Lung (tissue), 12 donors: Measurements from ENCODE around the gene SGO2. TPM values are rescaled to one million over a fixed set of nuclear protein-coding genes. Genes with fewer than 3 reads are reported as not detected.

Experiments used
- ATAC-seq: fragments of 200-7000 bp; cut with Tn5 transposase; one replicate; pipeline ENCODE4 v1.9.1; 2020; ENCODE audit warnings: moderate number of reproducible peaks; ENCODE audit not compliant: insufficient read depth, low FRiP score
- DNase-seq, 3 donors: peaks; one replicate each; pipeline ENCODE4 v3.0.0-alpha.2; 2013 to 2017
- H3K27ac ChIP-seq, 2 donors: one replicate each; pipeline ENCODE4 v1.5.1; 2013; ENCODE audit warnings: mild to moderate bottlenecking in 2 of 2, moderate library complexity in 2 of 2, control low read depth in 1 of 2, inconsistent platforms in 1 of 2, low read depth in 1 of 2, low read length in 1 of 2
- H3K27me3 ChIP-seq, 3 donors: one replicate each; pipeline ENCODE4 v1.5.1; 2013; ENCODE audit warnings: low read length in 2 of 3; ENCODE audit not compliant: control insufficient read depth in 3 of 3, insufficient read depth in 3 of 3
- H3K36me3 ChIP-seq, 4 donors: one replicate each; pipeline ENCODE4 v1.5.1; 2013; ENCODE audit warnings: low read length in 4 of 4, mild to moderate bottlenecking in 1 of 4, moderate library complexity in 1 of 4; ENCODE audit not compliant: control insufficient read depth in 4 of 4, insufficient read depth in 4 of 4
- H3K4me1 ChIP-seq, 5 donors: one replicate each; pipeline ENCODE4 v1.5.1; 2013; ENCODE audit warnings: low read length in 5 of 5, mild to moderate bottlenecking in 2 of 5, moderate library complexity in 1 of 5; ENCODE audit not compliant: control insufficient read depth in 5 of 5, insufficient read depth in 5 of 5
- H3K4me3 ChIP-seq: one replicate; pipeline ENCODE4 v1.5.1; 2013; ENCODE audit warnings: mild to moderate bottlenecking, control low read depth, moderate library complexity
- H3K9ac ChIP-seq, 2 donors: one replicate each; pipeline ENCODE4 v1.5.1; 2013; ENCODE audit warnings: low read length in 2 of 2, control low read depth in 1 of 2; ENCODE audit not compliant: insufficient read depth in 1 of 2
- H3K9me3 ChIP-seq, 4 donors: one replicate each; pipeline ENCODE4 v1.5.1; 2013; ENCODE audit warnings: low read length in 3 of 4, mild to moderate bottlenecking in 1 of 4, moderate library complexity in 1 of 4; ENCODE audit not compliant: control insufficient read depth in 4 of 4, insufficient read depth in 3 of 4
- WGBS, 2 donors: extraction: QIAGEN DNeasy Blood & Tissue Kit; methylation state at CpG; one replicate each; pipeline ENCODE4 v1.1.7; 2013; 5-methylcytosine and 5-hydroxymethylcytosine counted together
- polyA plus RNA-seq, 2 donors: library from polyadenylated mRNA; stranded (reverse); fragments of 200-250 nt; gene quantifications; one replicate each; pipeline ENCODE4 v1.2.1, GENCODE V29; 2013
- total RNA-seq, 2 donors: library from RNA; depleted of rRNA in 1 of 2; stranded (reverse); fragments of >200 nt in 1 of 2; gene quantifications; one replicate each; pipeline ENCODE4 v1.2.1, GENCODE V29; 2014 to 2021
- TF ChIP-seq, protein P1 (sequence below): IDR thresholded peaks from 2 replicates; pipeline ENCODE4 v1.5.1; 2012; ENCODE audit warnings: mild to moderate bottlenecking; ENCODE audit errors: control extremely low read depth, extremely low read depth
- donor health status: control.
- donor health status: control.
- donor health status: Bipolar disorder and iron deficiency.
- donor health status: healthy.
- donor health status: DM: yes; HTN: yes; CAD: no.

SGO2 gene
- total and polyA plus RNA-seq, 4 donors = 0.57 to 7.2 (median 2.0) TPM

- H3K36me3 ChIP-seq = peaks cover 9 to 14% (median 12%) of the 10 kb centered on the region in 4 donors
- WGBS, 2 donors = 97 to 99% methylated on average over 5 of the region's 5 CpGs
Measured at GRCh38 chr2:200502196-200502595, 23.8 kb upstream of the SGO2 start.

DNA sequence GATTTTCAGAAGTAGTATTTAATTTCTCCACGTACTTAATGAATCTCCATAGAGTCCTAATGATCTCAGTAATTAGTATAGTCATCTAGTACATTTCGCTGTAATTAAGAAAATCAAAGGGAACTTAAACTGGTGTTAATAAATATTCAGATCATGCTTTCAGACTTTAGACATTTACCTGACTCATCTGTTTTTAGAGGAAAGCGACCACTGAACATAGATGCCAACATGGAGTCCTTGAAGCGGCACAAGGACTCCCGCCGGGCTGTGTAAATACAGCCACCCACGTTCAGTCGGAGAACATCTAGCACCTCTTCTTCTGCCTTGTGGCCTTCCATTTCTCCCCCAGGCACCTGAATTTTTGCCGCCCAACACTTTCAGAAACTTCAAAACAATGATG is 19.3 kb upstream of the SGO2 start:
- 84 to 90% methylated on average over 9 of the region's 9 CpGs for WGBS, 2 donors
- ATAC-seq (no peak), DNase-seq (no peak)
- Histone ChIP-seq H3K9ac (no peak overlapping the region), H3K27ac (no peak overlapping the region), H3K27me3 (no peaks in the 10 kb centered on the region), H3K4me1 (peaks cover 0 to 16% (median 4%) of the 10 kb centered on the region in 5 donors), H3K36me3 (peaks cover 5 to 13% (median 9%) of the 10 kb centered on the region in 4 donors), H3K4me3 (no peak overlapping the region), H3K9me3 (no peaks in the 10 kb centered on the region)
- TF ChIP-seq, protein P1, sequence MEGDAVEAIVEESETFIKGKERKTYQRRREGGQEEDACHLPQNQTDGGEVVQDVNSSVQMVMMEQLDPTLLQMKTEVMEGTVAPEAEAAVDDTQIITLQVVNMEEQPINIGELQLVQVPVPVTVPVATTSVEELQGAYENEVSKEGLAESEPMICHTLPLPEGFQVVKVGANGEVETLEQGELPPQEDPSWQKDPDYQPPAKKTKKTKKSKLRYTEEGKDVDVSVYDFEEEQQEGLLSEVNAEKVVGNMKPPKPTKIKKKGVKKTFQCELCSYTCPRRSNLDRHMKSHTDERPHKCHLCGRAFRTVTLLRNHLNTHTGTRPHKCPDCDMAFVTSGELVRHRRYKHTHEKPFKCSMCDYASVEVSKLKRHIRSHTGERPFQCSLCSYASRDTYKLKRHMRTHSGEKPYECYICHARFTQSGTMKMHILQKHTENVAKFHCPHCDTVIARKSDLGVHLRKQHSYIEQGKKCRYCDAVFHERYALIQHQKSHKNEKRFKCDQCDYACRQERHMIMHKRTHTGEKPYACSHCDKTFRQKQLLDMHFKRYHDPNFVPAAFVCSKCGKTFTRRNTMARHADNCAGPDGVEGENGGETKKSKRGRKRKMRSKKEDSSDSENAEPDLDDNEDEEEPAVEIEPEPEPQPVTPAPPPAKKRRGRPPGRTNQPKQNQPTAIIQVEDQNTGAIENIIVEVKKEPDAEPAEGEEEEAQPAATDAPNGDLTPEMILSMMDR = no peak

More at GRCh38 chr2:200502196-200502595, 23.8 kb upstream of the SGO2 start:
- no peaks in the 10 kb centered on the region for H3K4me1 ChIP-seq
- ATAC-seq (no peak), DNase-seq (no peak)
- TF ChIP-seq, protein P1 = no peak
- H3K27ac ChIP-seq = no peak overlapping the region
- no peaks in the 10 kb centered on the region for H3K27me3 ChIP-seq
- H3K4me3 ChIP-seq = no peak overlapping the region
- H3K9me3 ChIP-seq = no peaks in the 10 kb centered on the region
- H3K9ac ChIP-seq = no peak overlapping the region

DNA sequence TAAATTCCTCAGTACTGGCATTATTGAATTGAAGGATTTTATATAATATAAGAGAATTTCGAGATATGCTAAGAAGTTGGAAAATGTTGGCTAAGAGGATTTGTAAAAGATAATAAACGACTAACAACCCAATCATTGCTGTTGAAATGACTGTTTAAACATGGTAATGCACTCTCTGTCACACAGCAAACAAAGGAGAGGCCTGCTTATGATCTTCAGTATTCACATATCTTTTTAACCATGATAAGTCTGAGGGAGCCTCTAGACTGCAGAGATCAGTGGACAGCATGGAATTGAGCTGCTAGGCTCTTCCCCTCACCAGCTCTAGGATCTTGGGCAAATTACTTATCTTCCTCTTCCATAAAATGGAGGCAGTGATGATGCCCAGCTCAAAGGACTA is 18.8 kb upstream of the SGO2 start:
- TF ChIP-seq, protein P1 = no peak
- no peak for ATAC-seq
- H3K4me1 ChIP-seq = peaks cover 0 to 16% (median 4%) of the 10 kb centered on the region in 5 donors
- WGBS, 2 donors = 77 to 87% methylated on average over 2 of the region's 2 CpGs
- H3K27me3 ChIP-seq = peaks cover 0 to 3% (median 2%) of the 10 kb centered on the region in 3 donors
- no peaks in the 10 kb centered on the region for H3K9me3 ChIP-seq
- H3K36me3 ChIP-seq = peaks cover 5 to 13% (median 9%) of the 10 kb centered on the region in 4 donors
- H3K4me3 ChIP-seq = no peak overlapping the region
- H3K9ac ChIP-seq = no peak overlapping the region
- H3K27ac ChIP-seq = no peak overlapping the region
- DNase-seq = no peak

GRCh38 chr2:200509235-200509611 is 16.8 kb upstream of the SGO2 start:
- WGBS, 2 donors = 22 to 32% methylated on average over 8 of the region's 8 CpGs
- peaks cover 2 to 7% (median 3%) of the 10 kb centered on the region in 4 donors for H3K36me3 ChIP-seq
- DNase-seq (peak in 2 of 3 donors; percentile 22), ATAC-seq (no peak)
- H3K9me3 ChIP-seq = no peaks in the 10 kb centered on the region
- H3K4me3 ChIP-seq = peak overlapping the region; percentile 72
- peak overlapping the region; percentile 87 to 89 for H3K27ac ChIP-seq
- TF ChIP-seq, protein P1 = no peak
- H3K27me3 ChIP-seq = peaks cover 3 to 7% (median 6%) of the 10 kb centered on the region in 3 donors
- peak overlapping the region; percentile 66 to 83 for H3K9ac ChIP-seq
- H3K4me1 ChIP-seq = peaks cover 0 to 16% (median 4%) of the 10 kb centered on the region in 5 donors
